GM21423 (cell line): Measurements from ENCODE around the gene SDHAF4.
"Not testable (repeated sequence)": the region's sequence is repeated elsewhere in the genome, so short reads cannot be mapped to it uniquely, and the experiment has no call there.

Source experiments
- ATAC-seq: cut with Tn5 transposase; IDR thresholded peaks from one replicate; pipeline ENCODE4 v1.9.1; 2021; ENCODE audit warnings: mild to moderate bottlenecking, moderate library complexity; ENCODE audit not compliant: unreplicated experiment

SDHAF4 gene

DNA sequence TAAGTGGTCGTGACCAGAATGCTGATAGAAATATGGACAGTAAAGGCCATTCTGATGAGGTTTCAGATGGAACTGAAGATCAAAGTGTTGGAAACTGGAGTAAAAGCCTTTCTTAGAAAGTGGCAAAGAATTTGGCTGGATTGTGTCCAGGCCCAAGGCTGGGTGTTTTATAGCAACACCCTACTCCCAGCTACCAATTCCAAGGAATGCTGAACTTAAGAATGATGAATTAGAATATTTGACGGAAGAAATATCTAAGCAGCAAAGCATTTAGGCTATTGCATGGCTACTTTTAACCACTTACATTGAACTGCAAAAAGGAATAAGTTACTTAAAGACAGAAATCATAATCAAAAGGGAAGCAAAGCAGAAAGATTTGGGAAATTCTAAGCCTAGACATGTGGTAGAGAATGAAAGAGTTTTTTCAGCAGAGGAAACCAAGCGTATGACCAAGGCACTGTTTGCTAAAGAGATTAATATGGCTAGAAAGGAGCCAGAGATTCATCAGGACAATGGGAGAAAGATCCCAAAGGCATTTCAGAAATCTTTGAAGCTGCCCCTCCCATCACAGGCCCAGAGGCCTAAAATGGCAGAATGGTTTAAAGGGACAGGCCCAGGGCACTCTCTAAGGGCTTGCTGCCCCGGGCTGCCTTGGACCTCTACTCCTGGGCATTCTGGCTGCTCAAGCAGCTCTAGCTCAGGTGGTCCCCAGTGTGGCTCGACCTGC, 25.8 kb downstream of the SDHAF4 start:
- ATAC-seq, result no peak

DNA sequence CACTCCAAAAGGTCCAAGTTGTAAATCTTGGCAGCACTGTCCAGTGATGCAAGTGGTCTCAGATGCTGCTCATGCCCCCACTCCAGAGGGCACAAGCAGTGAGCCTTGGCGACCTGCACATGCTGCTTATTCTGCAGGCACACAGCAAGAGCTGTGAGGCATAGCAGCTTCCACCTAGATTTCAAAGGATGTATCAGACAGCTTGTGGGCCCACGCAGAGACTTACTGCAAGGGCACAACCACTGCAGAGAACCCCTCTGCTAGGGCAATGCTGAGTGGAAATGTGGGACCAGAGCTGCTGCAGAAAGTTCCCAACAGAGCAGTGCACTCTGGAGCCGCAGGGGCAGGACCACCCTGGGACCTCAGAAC, 26.4 kb downstream of the SDHAF4 start:
- no peak for ATAC-seq

DNA sequence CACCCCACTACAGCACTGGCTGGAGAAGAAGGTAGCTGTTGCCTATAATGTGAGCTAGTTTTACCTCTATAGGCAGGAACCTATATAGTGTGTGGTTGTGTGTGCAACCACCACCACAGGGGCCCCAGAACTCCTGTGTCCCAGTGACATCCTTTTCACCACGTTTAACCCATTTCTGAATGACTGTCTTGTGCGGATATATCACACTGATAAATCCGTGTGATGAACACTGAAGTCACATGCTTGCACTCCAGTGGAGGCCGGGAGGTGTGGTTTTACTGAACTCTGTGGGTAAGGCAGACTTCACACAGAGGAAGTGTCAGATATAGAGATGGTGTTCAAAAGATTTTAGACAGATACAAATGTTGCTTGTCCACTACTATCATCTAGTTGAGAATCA, 32.5 kb downstream of the SDHAF4 start:
- ATAC-seq, result no peak

DNA sequence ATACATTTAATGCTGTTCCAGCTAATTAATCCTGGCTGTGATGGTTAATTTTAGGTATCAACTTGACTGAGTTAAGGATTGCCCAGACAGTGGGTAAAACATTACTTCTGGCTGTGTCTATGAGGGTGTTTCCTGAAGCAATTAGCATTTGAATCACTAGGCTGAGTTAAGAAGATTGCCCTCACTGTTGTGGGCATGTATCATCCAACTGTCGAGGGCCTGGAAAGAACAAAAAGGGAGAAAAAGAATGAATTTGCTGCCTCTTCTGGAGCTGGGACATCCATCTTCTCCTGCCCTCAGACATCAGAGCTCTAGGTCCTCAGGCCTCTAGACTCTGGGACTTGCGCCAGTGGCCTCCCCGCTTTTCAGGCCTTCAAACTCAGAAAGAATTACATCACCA, 34.3 kb downstream of the SDHAF4 start:
- ATAC-seq, result no peak

DNA sequence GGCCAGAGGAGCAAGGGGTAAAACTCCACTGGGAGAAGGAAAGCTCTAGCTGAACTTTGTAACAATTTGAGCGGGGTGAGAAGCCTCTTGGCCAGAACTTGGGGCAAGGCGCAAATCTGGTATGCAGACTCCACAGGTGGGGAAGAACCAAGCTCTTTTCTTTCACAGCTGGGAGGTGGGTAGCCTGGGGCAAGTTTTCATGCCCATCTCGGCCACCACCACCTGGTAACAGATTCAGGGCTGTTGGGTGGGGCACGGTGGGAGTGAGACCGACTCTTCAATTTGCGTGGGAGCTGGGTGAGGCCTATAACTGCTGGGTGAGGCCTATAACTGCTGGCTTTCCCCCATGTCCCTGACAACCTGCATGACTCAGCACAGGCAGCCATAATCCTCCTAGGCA, 37.5 kb downstream of the SDHAF4 start:
- no peak for ATAC-seq

DNA sequence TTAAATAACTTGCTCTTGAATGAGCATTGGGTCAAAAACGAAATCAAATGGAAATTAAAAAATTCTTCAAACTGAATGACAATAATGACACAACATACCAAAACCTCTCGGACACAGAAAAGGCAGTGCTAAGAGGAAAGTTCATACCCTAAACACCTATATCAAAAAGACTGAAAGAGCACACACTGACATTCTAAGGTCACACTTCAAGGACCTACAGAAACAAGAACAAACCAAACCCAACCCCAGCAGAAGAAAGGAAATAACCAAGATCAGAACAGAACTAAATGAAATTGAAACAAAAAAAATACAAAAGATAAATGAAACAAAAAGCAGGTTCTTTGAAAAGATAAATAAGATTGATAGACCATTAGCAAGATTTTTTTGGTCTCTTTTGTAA, 40.6 kb downstream of the SDHAF4 start:
- not testable (repeated sequence) for ATAC-seq

DNA sequence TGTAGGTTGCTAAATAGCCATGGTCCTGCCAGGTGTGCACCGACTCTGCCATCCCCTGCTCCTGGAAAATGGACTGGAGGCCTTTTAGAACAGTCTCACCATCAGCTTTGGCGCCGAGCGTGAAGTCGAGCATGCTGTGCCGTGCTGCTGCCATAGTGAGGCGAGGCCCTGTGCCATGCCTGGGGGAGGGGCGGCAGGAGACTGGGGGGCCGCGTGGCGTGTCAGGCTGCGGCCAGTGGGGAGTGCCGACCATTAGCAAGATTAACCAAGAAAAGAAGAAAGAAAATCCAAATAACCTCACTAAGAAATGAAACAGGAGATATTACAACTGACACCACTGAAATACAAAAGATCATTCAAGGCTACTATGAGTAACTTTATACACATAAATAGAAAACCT, 42.5 kb downstream of the SDHAF4 start:
- not testable (repeated sequence) for ATAC-seq

DNA sequence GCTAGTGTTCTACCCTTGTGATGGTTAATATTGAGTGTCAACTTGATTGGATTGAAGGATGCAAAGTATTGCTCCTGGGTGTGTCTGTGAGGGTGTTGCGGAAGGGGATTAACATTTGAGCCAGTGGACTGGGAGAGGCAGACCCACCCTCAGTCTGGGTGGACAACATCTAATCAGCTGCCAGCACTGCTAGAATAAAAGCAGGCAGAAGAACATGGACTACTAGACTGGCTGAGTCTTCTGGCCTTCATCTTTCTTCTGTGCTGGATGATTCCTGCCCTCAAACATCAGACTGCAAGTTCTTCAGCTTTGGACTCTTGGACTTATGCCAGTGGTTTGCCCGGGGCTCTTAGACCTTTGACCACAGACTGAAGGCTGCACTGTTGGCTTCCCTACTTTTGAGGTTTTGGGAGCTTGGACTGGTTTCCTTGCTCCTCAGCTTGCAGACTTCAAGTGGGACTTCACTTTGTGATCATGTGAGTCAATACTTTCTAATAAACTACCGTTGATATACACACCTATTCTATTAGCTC, 50.1 kb downstream of the SDHAF4 start:
- ATAC-seq, result no peak

DNA sequence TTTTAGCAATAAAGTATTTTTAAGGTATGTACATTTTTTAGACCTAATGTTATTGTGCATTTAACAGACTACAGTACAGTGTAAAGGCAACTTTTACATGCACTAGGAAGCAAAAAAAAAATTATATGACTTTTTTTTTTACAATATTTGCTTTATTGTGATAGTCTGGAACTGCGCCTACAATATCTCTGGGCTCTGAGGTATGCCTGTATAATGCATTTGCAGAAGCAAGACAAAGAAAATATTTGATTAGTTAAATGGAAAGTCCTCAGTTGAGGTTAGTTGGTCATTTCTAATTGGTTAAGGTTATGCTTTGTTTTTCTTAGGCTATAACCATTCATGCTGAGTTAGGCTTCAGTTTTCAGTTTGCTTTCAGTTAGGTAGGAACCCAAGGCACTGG, 54.0 kb downstream of the SDHAF4 start:
- ATAC-seq, result no peak

DNA sequence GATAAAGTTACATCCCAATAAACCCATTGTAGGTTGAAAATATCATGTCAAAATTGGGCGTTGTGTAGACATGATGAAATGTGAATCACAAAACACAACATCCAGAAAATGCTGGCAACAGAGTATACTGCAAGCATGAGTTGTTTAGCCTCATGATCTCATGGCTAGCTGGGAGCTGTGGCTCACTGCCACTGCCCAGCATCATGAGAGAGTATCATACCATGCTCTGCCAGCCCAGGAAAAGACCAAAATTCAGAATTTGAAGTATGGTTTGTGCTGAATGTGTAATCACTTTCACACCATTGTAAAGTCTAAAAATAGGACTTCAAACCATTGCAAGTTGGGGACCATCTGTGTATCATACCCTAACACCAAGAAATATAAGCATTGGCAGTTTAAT, 55.7 kb downstream of the SDHAF4 start:
- ATAC-seq, result no peak

DNA sequence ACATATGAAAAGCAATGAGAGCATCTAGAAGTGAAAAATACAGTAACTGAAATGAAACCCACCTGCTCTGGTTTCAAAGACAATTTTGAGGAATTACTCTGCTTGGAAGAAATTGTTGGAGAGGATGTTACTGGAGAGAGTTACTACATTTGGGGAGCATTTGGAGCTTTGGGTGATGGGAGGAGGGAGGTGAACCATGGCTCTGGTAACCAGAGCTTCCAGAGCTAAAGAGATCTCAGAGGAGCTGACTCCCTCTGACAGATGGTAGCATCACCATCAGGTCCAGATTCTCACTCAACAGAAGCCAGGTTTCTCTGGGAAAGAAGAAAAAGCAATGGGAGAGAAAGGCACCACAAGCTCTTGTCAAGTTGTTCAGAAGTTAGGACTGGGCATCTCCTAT, 58.7 kb downstream of the SDHAF4 start:
- no peak for ATAC-seq

DNA sequence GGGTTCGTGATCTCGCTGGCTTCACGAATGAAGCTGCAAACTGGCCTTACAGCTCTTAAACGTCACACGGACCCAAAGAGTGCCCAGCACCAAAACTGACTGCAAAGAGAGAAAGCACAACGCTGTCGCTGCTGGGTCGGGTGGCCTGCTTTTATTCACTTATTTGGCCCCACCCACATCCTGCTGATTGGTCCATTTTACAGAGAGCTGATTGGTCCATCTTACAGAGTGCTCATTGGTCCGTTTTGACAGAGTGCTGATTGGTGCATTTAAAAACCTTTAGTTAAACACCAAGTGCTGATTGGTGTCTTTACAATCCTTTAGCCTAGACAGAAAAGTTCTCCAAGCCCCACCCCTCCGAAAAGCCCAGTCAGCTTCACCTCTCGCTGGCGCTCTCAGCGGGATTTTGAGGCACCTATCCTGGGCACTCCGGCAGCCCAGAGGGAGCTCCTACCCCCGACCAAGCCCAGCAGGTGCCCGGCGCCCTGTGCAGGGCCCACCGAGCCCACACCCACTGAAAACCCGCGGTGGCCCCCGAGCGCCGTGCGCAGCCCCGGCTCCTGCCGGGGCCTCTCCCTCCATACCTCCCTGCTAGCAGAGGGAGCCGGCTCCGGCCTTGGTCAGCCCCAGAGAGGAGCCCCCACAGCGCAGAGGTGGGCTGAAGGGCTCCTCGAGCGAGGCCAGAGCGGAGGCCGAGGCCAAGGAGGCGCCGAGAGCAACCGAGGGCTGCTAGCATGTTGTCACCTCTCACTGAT, 60.9 kb downstream of the SDHAF4 start:
- ATAC-seq, result no peak

DNA sequence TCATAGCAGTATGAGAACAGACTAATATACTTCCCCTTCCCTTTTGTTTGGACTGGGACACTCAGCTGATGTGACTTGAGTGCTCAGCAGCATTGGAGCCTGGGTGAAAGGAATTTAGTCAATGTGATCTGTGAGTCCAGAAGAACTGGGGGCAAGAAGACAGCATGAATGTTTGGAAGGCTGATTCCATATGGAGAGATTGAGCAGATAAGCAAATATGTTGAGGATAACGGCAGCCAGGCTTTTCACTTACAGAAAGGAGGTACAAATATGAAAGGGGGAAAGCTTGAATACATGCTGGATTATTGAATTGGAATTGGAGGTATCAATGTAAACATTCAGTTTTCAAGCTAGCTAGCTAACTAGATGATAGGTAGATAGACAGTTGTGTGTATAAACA, 63.2 kb downstream of the SDHAF4 start:
- no peak for ATAC-seq

DNA sequence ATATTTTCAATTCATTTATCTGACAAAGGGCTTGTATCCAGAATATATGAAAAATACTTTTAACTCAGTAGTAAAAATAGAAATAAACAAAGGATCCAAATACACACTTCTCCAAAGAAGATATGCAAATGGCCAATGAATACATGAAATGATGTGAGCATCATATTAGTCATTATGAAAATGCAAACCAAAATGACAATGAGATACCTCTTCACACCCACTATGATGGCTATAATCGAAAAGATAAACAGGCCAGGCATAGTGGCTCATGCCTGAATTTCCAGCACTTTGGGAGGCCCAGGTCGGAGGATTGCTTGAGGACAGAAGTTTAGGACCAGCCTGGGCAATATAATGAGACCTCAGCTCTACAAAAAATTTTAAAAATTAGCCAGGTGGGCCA, 67.1 kb downstream of the SDHAF4 start:
- ATAC-seq, result no peak

DNA sequence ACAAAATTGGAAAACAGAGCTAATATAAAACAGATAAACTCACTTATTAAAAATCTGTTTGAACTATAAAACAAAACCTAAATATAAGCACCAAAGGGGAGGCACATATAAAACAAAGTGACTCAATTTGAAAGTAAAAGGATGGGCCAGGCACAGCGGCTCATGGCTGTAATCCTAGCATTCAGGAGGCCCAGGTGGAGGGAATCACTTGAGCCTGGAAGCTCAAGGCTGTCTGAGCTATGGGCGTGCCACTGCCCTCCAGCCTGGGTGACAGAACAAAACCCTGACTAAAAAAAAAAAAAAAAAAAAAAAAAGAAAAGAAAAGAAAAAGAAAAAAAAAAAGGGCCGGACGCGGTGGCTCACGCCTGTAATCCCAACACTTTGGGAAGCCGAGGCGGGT, 69.9 kb downstream of the SDHAF4 start:
- no peak for ATAC-seq

DNA sequence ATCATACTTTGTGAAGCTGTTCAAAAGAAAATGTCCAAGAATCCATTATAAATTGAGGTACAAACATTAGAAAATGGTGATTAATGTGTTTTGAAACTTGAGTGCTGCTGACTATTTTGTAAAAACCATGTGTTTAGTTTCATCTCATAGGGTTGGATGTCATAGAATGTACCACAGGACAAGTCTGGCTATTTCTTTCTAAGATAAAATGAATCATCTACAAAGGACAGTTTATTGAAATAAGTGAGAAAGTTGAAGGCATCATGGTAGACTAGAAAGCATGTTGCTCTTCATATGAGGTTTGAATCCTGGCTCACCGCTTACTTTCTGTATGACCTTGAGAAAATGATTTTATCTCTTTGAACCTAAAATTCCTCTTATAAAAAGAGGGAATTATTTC, 71.7 kb downstream of the SDHAF4 start:
- ATAC-seq, result no peak
